Endothelial cell of umbilical vein (primary cell): ENCODE data around the gene RMND5B. TPM values are rescaled to one million over a fixed set of nuclear protein-coding genes. Genes with fewer than 3 reads are reported as not detected.
A peak's percentile ranks its signal among the peaks of the same experiment; 100 is the strongest.

Experiments used
- BruUV-seq: library from RNA; stranded (reverse); fragments of 400-500 nt; replicated peaks from 2 replicates; lab custom pipeline; 2021; lab: Mats Ljungman, UMichigan
- CTCF ChIA-PET: fragments of 300-600, 350-600 bp; sonication (Branson Sonifier 250); formaldehyde crosslinking; loops from one replicate; lab custom pipeline; 2021; ENCODE audit warnings: antibody characterized with exemption, inconsistent platforms; lab: Charles Lee
- POLR2A ChIA-PET: fragments of 300-600, 350-600 bp; sonication (Branson Sonifier 250); formaldehyde crosslinking; loops from one replicate; lab custom pipeline; 2021; ENCODE audit warnings: antibody characterized with exemption, inconsistent platforms; lab: Charles Lee
- DNase-seq: peaks from one replicate; pipeline ENCODE4 v3.0.0-alpha.2; 2011; ENCODE audit warnings: low read depth, low spot score
- FAIRE-seq: peaks from 2 replicates; lab custom pipeline; 2011; peaks lifted over from hg19 to GRCh38; lab: Jason Lieb, UNC
- H2AFZ ChIP-seq: 2 replicates; pipeline ENCODE4 v1.6.0; 2012; ENCODE audit warnings: low read depth, low read length, control low read depth, inconsistent platforms
- H3K27ac ChIP-seq: 2 replicates; pipeline ENCODE4 v1.5.1; 2011; ENCODE audit warnings: low read depth, mild to moderate bottlenecking, control low read depth, low read length, moderate library complexity; ENCODE audit not compliant: insufficient read depth
- H3K27me3 ChIP-seq, 2 experiments: 2 replicates each; pipeline versions ENCODE4 v1.6.0 to v1.6.1; 2011; ENCODE audit warnings: low read length in 2 of 2, mixed read lengths in 1 of 2; ENCODE audit not compliant: control insufficient read depth in 2 of 2, insufficient read depth in 2 of 2
- H3K36me3 ChIP-seq, 2 experiments: 2 replicates in 1 of 2; 3 replicates in 1 of 2; pipeline ENCODE4 v1.5.1; 2011; ENCODE audit warnings: low read length in 2 of 2, mild to moderate bottlenecking in 1 of 2, moderate library complexity in 1 of 2; ENCODE audit not compliant: control insufficient read depth in 2 of 2, insufficient read depth in 2 of 2; ENCODE audit errors: extremely low read depth in 1 of 2
- H3K4me1 ChIP-seq: 3 replicates; pipeline ENCODE4 v1.5.1; 2011; ENCODE audit warnings: mild to moderate bottlenecking, low read length; ENCODE audit not compliant: control insufficient read depth, insufficient read depth; ENCODE audit errors: extremely low read depth
- H3K4me2 ChIP-seq: 2 replicates; pipeline ENCODE4 v1.6.1; 2011; ENCODE audit warnings: low read length, control low read depth, mixed read lengths; ENCODE audit not compliant: insufficient read depth
- H3K4me3 ChIP-seq, 3 experiments: fragments of 200-600 bp in 1 of 3; sonication (generic), shearing (Covaris generic) in 1 of 3; replicated peaks in 1 of 3; 2 replicates each; pipeline ENCODE4 v1.5.1; 2011 to 2016; ENCODE audit warnings: control low read depth in 3 of 3, low read length in 3 of 3, mild to moderate bottlenecking in 2 of 3, inconsistent platforms in 1 of 3, low read depth in 1 of 3, moderate library complexity in 1 of 3; ENCODE audit not compliant: insufficient read depth in 1 of 3
- H3K79me2 ChIP-seq: 2 replicates; pipeline ENCODE4 v1.6.0; 2012; ENCODE audit warnings: low read length, inconsistent platforms; ENCODE audit not compliant: control insufficient read depth, insufficient read depth
- H3K9ac ChIP-seq: replicated peaks from 2 replicates; pipeline ENCODE3; 2011; ENCODE audit warnings: low read length, control low read depth; ENCODE audit not compliant: insufficient read depth; ENCODE audit errors: extremely low read depth
- H3K9me1 ChIP-seq: replicated peaks from 3 replicates; pipeline ENCODE4 v1.6.0; 2011; ENCODE audit warnings: mild to moderate bottlenecking, low read length; ENCODE audit not compliant: control insufficient read depth, insufficient read depth; ENCODE audit errors: extremely low read depth
- H3K9me3 ChIP-seq: replicated peaks from 2 replicates; pipeline ENCODE4 v1.5.1; 2012; ENCODE audit warnings: low read length, inconsistent platforms; ENCODE audit not compliant: control insufficient read depth, insufficient read depth
- H4K20me1 ChIP-seq: replicated peaks from 2 replicates; pipeline ENCODE3; 2011; ENCODE audit warnings: mild to moderate bottlenecking, low read length; ENCODE audit not compliant: control insufficient read depth, insufficient read depth; ENCODE audit errors: extremely low read depth
- CTCF ChIP-seq, 2 donors: IDR thresholded peaks; 1 replicate in 1 of 2; 2 replicates in 1 of 2; pipeline ENCODE4 v1.5.1; 2011; ENCODE audit warnings: low read length in 2 of 2, mild to moderate bottlenecking in 2 of 2, moderate library complexity in 2 of 2, control low read depth in 1 of 2, inconsistent platforms in 1 of 2, low read depth in 1 of 2; ENCODE audit not compliant: insufficient read depth in 1 of 2; ENCODE audit errors: extremely low read depth in 1 of 2
- GATA2 ChIP-seq: IDR thresholded peaks from 2 replicates; pipeline ENCODE4 v1.7.0; 2011; ENCODE audit warnings: low read depth, mild to moderate bottlenecking, moderate library complexity, mixed read lengths, low read length; ENCODE audit not compliant: insufficient read length, insufficient read depth
- POLR2A ChIP-seq: IDR thresholded peaks from 2 replicates; pipeline ENCODE4 v1.6.1; 2012; ENCODE audit warnings: low read depth, mild to moderate bottlenecking, control low read depth, low read length
- dilution Hi-C: fragments of 300-500 bp; cut with MboI; formaldehyde crosslinking; loops from one replicate; pipeline ENCODE4 v1.15.0; 2019; ENCODE audit warnings: low sequenced_read_pairs; ENCODE audit not compliant: extremely low pct_ligation_motif_present
- intact Hi-C: fragments of 100-400 bp; cut with micrococcal nuclease; formaldehyde crosslinking; loops from one replicate; pipeline ENCODE4 v1.10.0; 2022
- polyA plus RNA-seq, 4 experiments: library from polyadenylated mRNA; depleted of rRNA in 3 of 4; stranded (reverse) in 3 of 4; unstranded in 1 of 4; fragments of >200 nt; gene quantifications; 2 replicates each; pipeline versions ENCODE4 v1.2.1 to v1.2.3, GENCODE V29; 2011 to 2012; ENCODE audit warnings: missing spikeins in 1 of 4
- total RNA-seq: library from RNA; stranded (reverse); gene quantifications from 2 replicates; pipeline ENCODE4 v1.2.3, GENCODE V29; 2021

The RMND5B gene
- total and polyA plus RNA-seq, 2 donors (not counting 3 experiments of a cell fraction or from before 2014, with no cell fraction given) = 38.2 to 40.2 TPM

- Histone ChIP-seq H3K4me2 (no peak overlapping the region), H2AFZ (no peak overlapping the region), H3K4me1 (peaks cover 6% of the 10 kb centered on the region), H3K36me3 (peaks cover 18 to 35% of the 10 kb centered on the region in 2 experiments), H3K27ac (no peak overlapping the region), H3K9me1 (no peaks in the 10 kb centered on the region), H3K9me3 (no peaks in the 10 kb centered on the region), H3K9ac (no peak overlapping the region), H4K20me1 (no peaks in the 10 kb centered on the region), H3K4me3 (no peak overlapping the region), H3K79me2 (peaks cover 17% of the 10 kb centered on the region), H3K27me3 (no peaks in the 10 kb centered on the region)
- no peak for TF ChIP-seq GATA2
- TF ChIP-seq CTCF (IDR thresholded peaks at IDR 0.05; ENCODE audit: extremely low read depth in 1 of 2, insufficient read depth in 1 of 2, low read depth in 1 of 2, low read length in 2 of 2) = peak in 1 of 2 donors; percentile 18
- peak; percentile 11 for TF ChIP-seq POLR2A
- FAIRE-seq (no peak), DNase-seq (no peak)
- dilution Hi-C loops (no loop called here), intact Hi-C loops (no loop called here)
- CTCF ChIA-PET = interaction anchor here (11.5 kb wide), 1 partner anchor 74 kb away, joined by 200 read pairs; no protein-coding TSS in a partner anchor
- POLR2A ChIA-PET = no interaction called here
- no TSS peak for BruUV-seq
Measured at GRCh38 chr5:178150977-178151734, 20.3 kb downstream of the RMND5B start.
